ENCODE data around the gene TEX35.

TEX35 gene

DNA sequence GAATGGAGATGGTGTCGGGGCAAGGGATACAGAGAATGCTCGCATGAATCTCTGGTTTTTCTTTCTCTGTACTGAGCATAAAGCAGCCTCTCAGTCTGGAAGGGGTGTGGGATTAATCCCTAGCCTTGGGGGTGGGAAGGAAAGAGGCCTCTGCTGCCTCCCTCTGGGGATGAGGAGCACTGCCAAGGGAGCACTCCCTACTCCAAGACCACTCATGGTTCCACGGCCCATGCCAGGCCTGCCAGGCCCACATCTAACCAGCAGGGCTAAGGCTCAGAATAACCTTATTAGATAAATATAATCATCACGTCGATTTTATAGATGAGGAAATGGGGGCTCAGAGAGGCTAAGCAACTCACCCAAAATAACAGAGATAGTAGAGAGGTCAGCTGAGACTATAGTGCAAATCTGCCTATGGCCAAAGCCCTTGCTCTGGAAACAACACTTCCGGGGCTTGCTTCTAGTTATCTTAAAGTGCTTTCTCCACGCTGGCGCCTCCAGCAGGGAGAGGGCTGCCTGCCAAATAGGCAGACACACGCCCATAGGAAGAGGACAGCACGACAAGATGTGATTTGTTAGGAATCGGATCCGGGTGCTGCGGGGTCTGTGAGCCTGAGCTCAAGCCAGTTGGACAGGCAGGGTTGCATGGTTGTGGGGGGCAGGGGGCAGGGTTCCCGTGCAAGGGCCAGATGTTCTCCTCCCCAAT, 522 bp downstream of the TEX35 start:
- FAIRE-seq (no peak), DNase-seq (ENCODE audit: insufficient read length, low spot score) (no peak)

DNA sequence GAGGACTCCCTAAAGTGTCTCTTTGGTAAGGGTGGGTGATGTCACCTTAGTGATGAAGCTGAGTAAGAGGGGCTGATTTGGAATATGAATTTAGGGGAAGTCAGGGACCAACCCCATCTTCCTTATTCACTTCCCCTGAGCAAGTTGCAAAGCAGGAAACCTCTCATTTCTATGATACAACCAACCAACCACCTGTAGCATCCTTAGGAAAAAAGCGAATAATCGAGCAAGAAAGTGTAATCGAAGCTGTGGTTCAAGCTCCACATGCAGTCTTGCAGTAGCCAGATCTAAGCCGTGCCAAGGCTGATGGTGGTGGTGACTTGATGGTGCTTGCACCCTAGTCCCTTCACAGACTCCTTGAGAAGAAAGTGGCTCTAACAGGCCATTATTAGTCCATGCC, 3.2 kb downstream of the TEX35 start:
- no peak for DNase-seq (ENCODE audit: insufficient read length, low spot score)
- FAIRE-seq, result no peak

DNA sequence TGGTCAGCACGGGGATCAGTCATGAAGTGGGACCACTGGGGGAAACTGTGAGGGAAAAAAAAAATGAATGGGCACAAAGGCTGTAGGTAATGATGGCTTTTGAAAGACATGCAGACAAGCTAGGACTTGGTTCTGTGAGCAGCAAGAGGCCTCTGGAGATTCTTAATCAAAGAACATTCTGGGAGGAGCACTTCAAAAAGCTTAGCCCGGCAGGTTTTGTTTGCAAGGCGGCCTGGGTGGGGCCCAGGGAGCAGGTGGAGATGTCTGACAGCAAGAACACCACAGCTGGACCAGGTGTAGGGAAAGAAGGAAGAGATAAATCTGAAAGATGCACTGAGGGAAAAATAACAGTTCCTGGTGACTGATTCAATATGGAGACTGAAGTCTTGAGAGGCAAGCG, 6.0 kb downstream of the TEX35 start:
- no peak for FAIRE-seq
- DNase-seq (ENCODE audit: insufficient read length, low spot score), result no peak

DNA sequence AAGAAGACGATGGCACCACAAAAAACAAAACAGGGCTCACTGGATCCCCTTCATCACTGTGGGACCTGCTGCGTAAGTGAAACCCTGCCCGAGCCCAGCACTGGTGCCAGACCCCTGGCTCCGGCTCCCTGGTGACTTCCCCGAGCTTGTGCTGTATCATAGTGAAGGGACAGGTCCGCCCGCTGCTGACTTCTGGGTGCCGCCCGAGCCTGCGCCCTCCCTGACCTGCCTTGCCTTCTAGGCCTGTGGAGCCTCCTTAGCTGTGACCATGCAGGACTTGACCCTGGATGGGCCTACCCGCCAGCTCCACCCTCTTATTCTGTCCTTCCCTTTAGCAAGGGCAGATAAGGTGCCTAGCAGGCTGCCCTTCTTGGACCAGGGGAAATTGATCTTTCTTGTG, 7.9 kb downstream of the TEX35 start:
- DNase-seq (ENCODE audit: insufficient read length, low spot score) (no peak), FAIRE-seq (no peak)

DNA sequence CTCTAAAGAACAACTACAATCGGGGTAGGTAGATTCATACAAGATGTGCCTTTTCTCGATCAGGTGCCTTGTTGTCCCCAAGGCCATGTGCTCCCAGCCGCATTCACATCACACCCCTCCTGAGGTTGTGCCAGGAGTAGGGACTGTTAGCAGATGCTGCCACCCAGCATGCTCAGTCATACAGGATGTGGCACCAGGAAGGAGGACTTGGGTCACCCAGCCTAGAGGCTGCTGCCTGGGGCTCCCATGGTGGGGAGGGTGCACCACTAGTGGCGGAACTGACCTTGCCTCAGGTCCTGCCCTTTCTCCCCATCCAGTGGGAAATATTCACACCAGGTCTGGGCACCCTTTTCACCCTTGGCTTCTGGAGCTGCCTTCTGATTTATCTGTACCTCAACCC, 8.3 kb downstream of the TEX35 start:
- FAIRE-seq (no peak), DNase-seq (ENCODE audit: insufficient read length, low spot score) (no peak)

DNA sequence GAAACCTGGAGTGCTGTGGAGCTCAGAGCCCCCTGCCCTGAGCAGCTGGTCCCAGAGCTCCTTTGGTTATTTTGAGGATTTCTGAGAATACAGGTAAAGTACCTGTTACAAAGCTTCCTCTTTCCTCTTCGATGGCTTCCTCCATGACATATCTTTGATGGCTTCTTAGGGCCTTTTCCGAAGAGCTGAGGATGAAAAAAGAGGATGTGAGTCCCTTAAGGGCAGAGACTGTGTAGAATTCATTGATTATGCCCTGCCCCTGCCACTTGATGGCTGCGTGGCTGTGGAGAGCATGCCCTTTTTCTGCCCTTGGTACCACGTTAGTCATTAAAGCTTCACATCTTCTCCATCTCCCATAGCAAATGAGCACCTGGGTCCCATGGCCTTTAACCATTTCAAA, 14.2 kb downstream of the TEX35 start:
- DNase-seq (ENCODE audit: insufficient read length, low spot score) (no peak), FAIRE-seq (no peak)

DNA sequence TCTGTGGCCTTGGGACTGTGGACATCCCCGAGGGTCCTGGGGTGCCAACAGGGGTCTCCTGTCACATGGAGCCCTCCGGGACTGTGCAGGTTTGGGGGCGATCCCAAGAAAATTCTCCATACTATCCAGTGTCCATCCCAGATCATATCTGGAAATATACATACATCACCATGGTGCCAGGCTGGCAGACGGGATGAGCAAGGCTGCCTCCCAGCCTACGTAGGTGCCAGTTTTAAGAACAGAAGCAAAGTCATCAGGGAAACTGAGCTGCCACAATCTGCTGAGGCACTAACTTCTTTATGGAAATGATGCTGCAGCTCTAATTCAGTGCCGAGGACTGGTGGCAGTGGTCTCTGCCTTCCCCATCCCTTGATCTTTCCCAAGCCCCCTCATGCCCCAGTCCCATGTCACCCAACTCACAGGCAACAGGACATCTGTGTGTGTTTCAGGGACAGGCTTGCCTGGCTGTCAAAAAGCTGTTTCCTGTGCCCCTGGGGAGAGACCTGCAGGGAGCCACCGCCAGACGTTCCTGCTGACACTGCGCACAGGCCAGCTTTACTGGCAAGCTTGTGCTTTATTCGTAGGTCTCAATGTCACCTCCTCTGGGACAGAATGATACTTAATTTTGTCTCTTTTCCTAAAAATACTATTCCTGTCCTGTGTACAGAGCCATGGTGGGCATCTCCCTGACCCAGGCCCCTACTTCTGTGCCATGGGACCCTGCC, 15.5 kb downstream of the TEX35 start:
- no peak for DNase-seq (ENCODE audit: insufficient read length, low spot score)
- FAIRE-seq, result no peak

DNA sequence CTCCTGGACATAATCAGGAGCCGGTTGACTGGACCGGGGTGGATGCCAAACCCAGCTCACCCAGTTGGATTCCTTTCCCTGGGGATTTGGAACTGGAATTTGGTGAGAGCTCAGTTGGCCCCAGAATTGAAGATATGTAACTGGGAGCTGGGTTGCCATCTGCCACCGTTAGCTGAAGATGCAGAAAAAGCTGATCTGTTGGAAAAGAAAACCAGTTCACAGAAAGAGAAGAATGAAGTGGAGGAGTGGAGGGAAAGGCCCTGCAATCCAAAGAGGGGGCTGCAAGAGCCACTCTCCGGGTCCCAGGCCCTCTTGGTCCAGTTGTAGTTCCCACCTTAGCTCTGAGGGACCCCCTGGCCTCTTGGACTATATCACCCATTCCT, 16.0 kb downstream of the TEX35 start:
- FAIRE-seq (no peak), DNase-seq (ENCODE audit: insufficient read length, low spot score) (no peak)

DNA sequence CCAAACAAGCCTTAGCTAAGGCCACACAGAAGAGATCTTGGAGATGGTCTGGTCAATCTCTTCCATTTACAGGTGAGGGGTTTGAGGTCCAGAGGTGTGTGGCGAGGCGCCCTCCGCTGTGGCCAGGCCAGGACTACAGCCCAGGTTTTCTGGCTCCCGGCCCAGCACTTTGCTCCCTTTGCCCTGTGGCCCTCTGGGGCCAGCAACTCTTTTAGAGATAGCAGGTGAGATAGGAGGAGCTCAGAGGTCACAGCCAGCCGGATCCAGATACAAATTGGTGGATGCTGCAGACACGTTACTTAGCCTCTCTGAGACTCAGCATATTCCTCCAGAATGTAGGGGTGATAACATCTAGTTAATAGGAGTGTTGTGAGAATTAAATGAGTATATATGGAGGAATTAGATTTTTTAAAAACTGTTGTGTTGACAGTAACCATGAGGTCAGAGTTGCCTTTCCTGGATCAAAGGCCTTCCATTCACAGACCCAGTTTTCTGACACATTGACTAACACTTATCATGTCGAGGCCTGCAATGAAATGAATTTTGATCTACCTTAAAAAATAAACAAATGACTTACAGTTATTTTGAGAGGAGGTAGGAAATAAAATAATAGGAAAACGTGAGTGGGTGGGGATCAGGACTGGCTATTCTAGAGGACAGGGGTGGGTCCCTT, 16.6 kb downstream of the TEX35 start:
- no peak for DNase-seq (ENCODE audit: insufficient read length, low spot score)
- no peak for FAIRE-seq

DNA sequence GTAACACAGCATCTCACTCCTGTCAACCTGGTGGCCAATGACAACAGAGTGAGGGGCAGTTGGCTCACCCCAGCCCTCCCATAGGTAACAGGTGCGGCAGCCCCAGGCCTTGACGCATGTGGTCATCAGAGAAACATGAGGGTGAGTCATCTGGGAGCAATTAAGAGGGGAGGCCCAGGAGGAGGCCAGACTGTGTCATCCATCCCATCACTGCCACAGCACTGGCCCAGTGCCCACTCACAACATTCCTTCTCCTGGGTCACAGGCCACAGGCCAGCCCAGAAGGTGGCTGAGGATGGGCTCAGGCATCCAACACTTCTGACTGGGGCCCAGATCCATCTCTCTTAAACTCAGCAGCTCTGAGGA, 17.1 kb downstream of the TEX35 start:
- no peak for FAIRE-seq

DNA sequence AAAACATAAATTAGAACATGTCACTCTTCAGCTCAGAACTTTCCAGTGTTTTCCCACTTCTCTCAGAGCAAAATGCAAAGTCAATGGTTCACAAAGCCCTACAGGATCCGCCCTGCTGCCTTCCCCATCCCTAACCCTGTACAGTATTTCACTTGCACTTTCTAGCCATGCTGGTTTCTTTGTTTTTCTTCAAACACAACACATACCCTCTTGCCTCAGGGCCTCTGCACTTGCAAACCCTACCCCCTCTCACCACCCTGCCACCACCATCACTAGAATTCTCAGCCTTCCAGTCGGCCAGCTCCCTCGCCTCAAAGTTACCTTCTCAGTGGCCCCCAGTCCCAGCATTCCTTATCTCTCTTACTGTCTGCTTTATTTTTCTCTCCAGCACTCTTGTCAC, 17.6 kb downstream of the TEX35 start:
- FAIRE-seq, result no peak
- DNase-seq (ENCODE audit: insufficient read length, low spot score), result no peak

More for the DNA sequence above, 17.1 kb downstream of the TEX35 start:
- no peak for DNase-seq (ENCODE audit: insufficient read length, low spot score)

DNA sequence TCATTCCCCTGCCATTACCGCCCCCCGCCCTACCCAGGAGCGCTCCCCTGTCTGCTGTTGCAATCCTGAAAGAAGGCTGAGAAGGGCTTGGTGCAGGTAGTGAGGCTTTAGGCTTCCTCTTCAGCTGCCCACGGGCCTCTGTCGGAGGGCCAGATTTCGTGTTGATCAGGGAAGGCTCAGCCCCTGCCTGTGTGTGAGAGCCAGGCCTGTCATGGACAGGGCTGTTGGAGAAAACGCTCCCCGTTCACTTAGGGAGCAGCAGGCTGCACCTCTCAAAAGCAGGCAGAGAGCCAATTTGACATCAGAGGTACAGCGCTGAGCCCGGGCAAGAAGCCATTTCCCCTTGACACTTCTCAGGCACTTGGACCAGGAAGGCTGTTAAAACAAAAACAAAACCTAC, 19.0 kb downstream of the TEX35 start:
- DNase-seq (ENCODE audit: insufficient read length, low spot score), result no peak
- no peak for FAIRE-seq

DNA sequence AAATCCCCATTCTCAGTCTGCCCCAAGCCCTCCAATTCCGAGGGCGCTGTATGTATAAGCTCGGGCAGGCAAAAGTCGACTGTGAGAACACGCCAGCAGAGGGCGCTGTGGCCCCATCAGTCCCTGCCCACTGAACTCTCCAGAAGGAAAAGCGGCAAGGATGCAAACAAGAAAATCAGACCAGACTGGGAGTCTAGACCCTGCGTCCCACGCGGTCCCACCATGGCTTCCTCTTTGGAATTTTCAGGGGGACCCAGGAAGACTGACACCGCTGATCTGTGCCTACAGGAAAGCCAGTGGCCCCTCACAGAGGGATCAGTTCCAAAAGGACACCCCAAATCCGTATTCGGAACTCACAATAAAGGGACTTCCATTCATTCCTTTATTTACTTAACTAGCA, 19.5 kb downstream of the TEX35 start:
- DNase-seq (ENCODE audit: insufficient read length, low spot score), result peak; percentile 81

DNA sequence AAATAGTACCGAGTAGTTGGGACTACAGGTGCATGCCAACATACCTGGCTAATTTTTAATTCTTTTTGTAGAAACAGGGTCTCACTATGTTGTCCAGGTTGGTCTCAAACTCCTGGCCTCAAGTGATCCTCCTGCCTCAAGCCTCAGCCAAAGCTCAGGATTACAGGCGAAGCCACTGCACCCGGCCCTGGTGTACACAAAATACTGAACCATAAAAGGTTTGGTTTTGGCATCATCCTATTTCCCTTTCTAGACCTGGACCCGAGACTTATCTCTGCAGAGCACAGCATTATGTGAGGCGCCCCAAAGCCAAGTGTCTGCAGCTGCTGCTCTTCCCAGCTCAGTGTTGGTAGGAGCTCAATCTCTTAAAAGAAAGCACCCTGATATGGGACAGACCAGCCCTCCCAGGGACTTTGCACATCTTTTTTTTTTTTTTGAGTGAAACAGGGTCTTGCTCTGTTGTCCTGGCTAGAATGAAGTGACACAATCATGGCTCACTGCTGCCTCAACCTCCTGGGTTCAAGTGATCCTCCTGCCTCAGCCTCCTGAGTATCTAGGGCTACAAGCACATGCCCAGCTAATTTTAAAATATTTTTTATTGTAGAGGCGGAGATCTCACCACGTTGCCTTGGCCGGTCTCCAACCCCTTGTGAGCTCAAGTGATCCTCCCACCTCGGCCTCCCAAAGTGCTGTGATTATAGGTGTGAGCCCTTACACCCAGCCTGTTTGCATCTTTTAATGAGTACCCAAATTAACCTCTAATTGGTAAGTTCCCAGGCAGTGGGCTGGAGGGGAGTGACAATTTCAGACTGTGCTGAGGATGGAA, 20.4 kb downstream of the TEX35 start:
- DNase-seq (ENCODE audit: insufficient read length, low spot score), result no peak
- FAIRE-seq, result no peak

More for the DNA sequence above, 19.5 kb downstream of the TEX35 start:
- FAIRE-seq, result peak; percentile 96

DNA sequence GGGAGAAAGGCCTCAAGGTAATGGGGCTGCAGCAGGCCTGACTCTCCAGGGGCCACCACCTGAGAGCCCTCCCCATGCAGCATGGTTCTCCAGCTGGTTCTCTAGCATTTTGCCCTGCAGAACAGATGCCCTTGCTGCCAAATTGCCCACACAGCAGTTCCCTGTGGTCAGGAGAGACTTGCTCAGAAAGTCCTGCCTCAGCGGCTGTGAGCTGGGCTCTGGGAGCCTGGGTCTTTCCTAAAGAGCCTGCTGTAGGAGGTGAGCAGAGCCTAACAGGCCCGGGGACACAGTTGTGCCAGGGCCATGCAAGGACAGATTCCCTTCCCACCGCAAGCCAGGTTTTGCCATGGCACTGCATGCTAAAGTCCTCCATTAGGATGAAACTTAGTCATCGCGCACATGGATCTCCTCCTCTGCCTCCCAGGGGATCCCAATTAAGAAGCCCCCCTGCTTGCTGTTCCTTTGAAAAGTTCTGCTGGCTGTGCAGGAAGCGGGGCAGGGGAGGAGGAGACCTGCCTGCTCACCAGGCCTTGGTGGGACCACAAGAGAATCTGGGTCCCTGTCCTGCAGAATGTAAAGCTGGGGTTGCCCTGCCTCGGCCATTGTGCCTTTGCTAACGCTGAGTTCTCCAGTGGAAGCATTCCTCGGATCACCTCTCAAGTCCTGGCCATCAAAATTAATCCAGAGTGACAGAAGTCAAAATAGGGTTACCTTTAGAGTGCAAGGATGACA, 21.4 kb downstream of the TEX35 start:
- no peak for DNase-seq (ENCODE audit: insufficient read length, low spot score)
- FAIRE-seq, result no peak

DNA sequence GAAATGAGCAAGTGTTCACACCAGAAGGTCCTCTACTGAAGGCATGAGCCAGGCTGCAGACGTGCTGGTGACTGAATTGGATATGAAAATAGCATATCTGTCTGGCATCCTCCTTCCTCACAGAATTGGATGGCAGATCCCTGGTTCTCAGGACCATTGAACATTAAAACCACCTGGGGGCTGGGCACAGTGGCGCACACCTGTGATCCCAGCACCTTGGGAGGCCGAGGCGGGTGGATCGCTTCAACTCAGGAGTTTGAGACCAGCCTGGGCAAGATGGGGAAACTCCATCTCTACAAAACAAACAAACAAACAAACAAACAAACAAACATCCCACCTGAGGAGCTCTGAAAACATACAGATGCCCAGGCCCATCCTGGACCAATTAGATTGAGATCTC, 23.4 kb downstream of the TEX35 start:
- no peak for DNase-seq (ENCODE audit: insufficient read length, low spot score)

DNA sequence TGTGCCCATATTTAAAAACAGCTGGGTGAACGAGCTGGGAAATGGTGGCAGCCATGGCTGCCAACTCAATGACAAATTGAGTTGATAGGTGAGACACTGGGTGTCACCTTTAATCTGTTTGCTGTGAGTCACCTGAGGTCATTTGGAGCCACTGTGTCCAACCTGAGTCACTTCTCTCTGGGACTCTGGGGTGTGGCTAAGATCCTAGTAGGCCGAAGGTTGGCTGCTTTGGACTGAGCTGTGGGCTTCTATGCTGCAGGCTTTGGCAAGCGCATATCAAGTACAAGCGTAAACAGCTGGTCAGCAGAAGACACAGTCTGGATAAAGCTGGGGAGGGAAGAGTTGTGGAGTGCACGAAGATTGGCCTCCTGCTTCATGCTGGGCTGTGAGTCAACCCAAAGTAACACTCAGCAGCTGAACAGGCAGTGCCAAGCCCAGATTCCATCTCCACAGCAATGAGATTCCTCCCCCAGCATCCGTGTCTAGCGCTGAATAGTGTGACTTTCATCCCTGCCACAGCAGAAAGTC, 24.0 kb downstream of the TEX35 start:
- no peak for FAIRE-seq
- DNase-seq (ENCODE audit: insufficient read length, low spot score), result no peak

More for the DNA sequence above, 23.4 kb downstream of the TEX35 start:
- FAIRE-seq, result no peak

DNA sequence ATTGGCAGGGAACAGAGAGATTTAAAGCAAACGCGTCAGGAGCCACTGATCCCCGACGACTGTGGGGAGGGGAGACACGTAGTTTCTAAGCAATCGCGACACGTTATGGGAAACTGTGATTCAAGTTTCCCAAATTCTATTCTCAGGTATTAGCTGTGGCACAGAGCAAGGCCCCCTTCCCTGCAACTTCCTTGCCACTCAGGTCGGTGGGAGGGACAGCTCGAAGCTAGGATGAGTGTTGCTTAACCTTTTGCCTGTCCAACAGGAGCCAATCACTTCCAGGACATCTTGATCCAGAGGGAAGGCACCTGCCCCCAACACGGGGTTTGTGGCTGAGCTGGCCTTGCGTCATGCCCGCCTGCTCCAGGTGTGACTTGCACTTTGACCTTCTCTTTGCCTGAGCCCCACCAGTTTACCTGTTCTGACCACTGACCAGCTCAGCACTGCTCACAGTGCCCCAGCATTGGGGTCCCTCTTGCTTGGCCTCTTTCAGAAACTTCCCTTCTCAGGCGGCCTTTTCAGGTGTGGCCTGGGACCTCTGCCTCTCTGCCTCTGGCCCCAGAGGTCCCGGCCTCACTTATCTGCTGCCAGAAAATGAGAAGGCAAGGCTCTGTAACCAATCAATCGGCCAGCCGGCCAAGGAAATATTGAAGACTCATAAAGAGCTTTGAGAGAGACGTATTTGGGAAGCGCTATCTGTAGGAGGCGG, 24.6 kb downstream of the TEX35 start:
- FAIRE-seq (no peak), DNase-seq (ENCODE audit: insufficient read length, low spot score) (no peak)

DNA sequence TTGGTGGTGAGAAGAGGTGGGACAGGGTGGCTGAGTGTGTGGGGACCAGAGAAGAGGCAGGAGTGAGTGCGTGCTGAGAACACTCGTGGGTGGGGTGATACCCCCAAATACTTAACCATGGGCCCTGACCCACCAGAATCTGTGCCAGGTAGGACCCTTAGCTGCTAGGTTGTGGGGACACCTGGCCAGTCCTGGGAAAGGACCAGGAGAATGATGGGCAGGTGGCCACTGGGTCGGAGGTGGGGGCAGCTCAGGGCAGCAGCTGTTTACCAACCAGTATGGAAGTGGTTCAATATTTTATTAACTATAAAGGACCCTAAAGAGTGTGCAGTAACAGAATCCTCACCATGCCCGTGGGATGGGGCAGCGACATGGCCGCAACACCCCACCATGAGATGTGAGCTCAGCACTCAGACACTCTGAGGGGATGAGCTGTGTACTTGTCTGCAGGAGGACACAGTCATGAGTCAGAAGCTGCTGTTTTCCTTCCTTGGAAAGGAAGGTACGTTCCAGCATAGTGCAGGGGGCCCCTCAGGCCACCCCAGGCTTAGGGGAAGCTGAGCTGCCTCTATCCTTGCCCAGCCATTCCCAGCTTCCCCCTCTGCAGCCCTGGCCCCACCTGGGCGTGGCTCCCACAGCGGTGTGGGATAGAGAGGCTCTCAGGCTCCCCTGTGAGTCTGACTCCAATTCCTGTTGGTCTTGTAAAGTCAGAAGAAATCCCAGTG, 25.4 kb downstream of the TEX35 start:
- FAIRE-seq, result no peak
- DNase-seq (ENCODE audit: insufficient read length, low spot score), result no peak
